GM23338 (cell line): Measurements from ENCODE around the gene TRABD. TPM values are rescaled to one million over a fixed set of nuclear protein-coding genes. Genes with fewer than 3 reads are reported as not detected.

Experiments
- ATAC-seq: fragments of 200-7000 bp; cut with Tn5 transposase; 3 replicates; pipeline ENCODE4 v1.9.1; 2020
- DNase-seq: peaks from one replicate; pipeline ENCODE4 v3.0.0-alpha.2; 2015; ENCODE audit warnings: low spot score
- H2AFZ ChIP-seq: fragments of 200-600 bp; sonication (generic); 2 replicates; pipeline ENCODE4 v1.8.0; 2016; ENCODE audit warnings: antibody characterized with exemption, mild to moderate bottlenecking, moderate library complexity
- H3F3A ChIP-seq: fragments of 200-600 bp; sonication (generic); replicated peaks from 2 replicates; pipeline ENCODE4 v1.8.0; 2017; ENCODE audit warnings: antibody characterized with exemption, mixed run types, low read depth
- H3K27ac ChIP-seq: fragments of 200-600 bp; sonication (generic); 2 replicates; pipeline ENCODE4 v1.6.1; 2016; ENCODE audit warnings: low read depth
- H3K27me3 ChIP-seq: fragments of 200-600 bp; sonication (generic); 2 replicates; pipeline ENCODE4 v1.8.0; 2016; ENCODE audit warnings: mild to moderate bottlenecking, mixed run types, moderate library complexity; ENCODE audit not compliant: insufficient read depth
- H3K36me3 ChIP-seq: fragments of 200-600 bp; sonication (generic); 2 replicates; pipeline ENCODE4 v1.8.0; 2016; ENCODE audit warnings: mild to moderate bottlenecking; ENCODE audit not compliant: insufficient read depth
- H3K4me1 ChIP-seq: fragments of 200-600 bp; sonication (generic); 2 replicates; pipeline ENCODE4 v1.8.0; 2016; ENCODE audit warnings: mild to moderate bottlenecking, moderate library complexity; ENCODE audit not compliant: insufficient read depth
- H3K4me2 ChIP-seq: fragments of 200-600 bp; sonication (generic); 2 replicates; pipeline ENCODE4 v1.7.1; 2017; ENCODE audit warnings: mixed run types
- H3K4me3 ChIP-seq: fragments of 200-600 bp; sonication (generic); 2 replicates; pipeline ENCODE4 v1.6.1; 2016; ENCODE audit warnings: mixed run types
- H3K79me2 ChIP-seq: fragments of 200-600 bp; sonication (generic); replicated peaks from 2 replicates; pipeline ENCODE4 v1.8.0; 2017; ENCODE audit warnings: mild to moderate bottlenecking; ENCODE audit not compliant: insufficient read depth
- H3K9me2 ChIP-seq: fragments of 200-600 bp; sonication (generic); 2 replicates; pipeline ENCODE4 v1.8.0; 2017; ENCODE audit not compliant: insufficient read depth
- H4K20me1 ChIP-seq: fragments of 200-600 bp; sonication (generic); replicated peaks from 2 replicates; pipeline ENCODE4 v1.8.0; 2017; ENCODE audit warnings: mild to moderate bottlenecking; ENCODE audit not compliant: insufficient read depth
- H3K27ac Mint-ChIP-seq: 2 replicates; pipeline ENCODE4 v1.8.0; 2020; ENCODE audit warnings: inconsistent platforms, mild to moderate bottlenecking, moderate library complexity, mixed read lengths
- H3K27me3 Mint-ChIP-seq: 3 replicates; pipeline ENCODE4 v1.8.0; 2022; ENCODE audit warnings: low read depth, mild to moderate bottlenecking, moderate library complexity, mixed read lengths, inconsistent platforms; ENCODE audit not compliant: insufficient read depth, poor library complexity
- H3K36me3 Mint-ChIP-seq: 3 replicates; pipeline ENCODE4 v1.8.0; 2021; ENCODE audit warnings: low read depth, mild to moderate bottlenecking, inconsistent platforms, moderate library complexity, mixed read lengths
- H3K4me1 Mint-ChIP-seq: 3 replicates; pipeline ENCODE4 v1.8.0; 2020; ENCODE audit warnings: mild to moderate bottlenecking, inconsistent platforms, mixed read lengths
- H3K4me3 Mint-ChIP-seq: 3 replicates; pipeline ENCODE4 v1.8.0; 2021; ENCODE audit warnings: moderate library complexity, mild to moderate bottlenecking, inconsistent platforms, mixed read lengths
- H3K9me3 Mint-ChIP-seq: 3 replicates; pipeline ENCODE4 v1.8.0; 2020; ENCODE audit warnings: moderate library complexity, mild to moderate bottlenecking, inconsistent platforms, mixed read lengths
- CREB1 ChIP-seq: fragments of 250-450 bp; sonication (Bioruptor Pico); IDR thresholded peaks from 2 replicates; pipeline ENCODE4 v1.5.0; 2020; ENCODE audit warnings: low read depth, mild to moderate bottlenecking, moderate library complexity
- CTCF ChIP-seq, 2 experiments: fragments of 200-600 bp in 1 of 2; sonication (generic) in 1 of 2; conservative IDR thresholded peaks; 2 replicates each; pipeline versions ENCODE4 v1.5.1 to v1.6.1; 2016 to 2017; ENCODE audit warnings: antibody characterized with exemption in 2 of 2, low read depth in 2 of 2, mild to moderate bottlenecking in 2 of 2, moderate library complexity in 1 of 2
- EZH2phosphoT487 ChIP-seq: fragments of 200-600 bp; sonication (generic); IDR thresholded peaks from one replicate; pipeline ENCODE4 v1.8.1; 2018; ENCODE audit warnings: antibody characterized with exemption; ENCODE audit not compliant: unreplicated experiment
- JUNB ChIP-seq: IDR thresholded peaks from one replicate; pipeline ENCODE4 v1.6.1; 2016; ENCODE audit warnings: antibody characterized with exemption; ENCODE audit not compliant: unreplicated experiment
- NANOG ChIP-seq: IDR thresholded peaks from 2 replicates; pipeline ENCODE4 v1.6.1; 2016; ENCODE audit warnings: antibody characterized with exemption, borderline replicate concordance
- POLR2AphosphoS5 ChIP-seq: IDR thresholded peaks from 2 replicates; pipeline ENCODE4 v1.6.1; 2016; ENCODE audit warnings: antibody characterized with exemption, low read depth
- STAT1 ChIP-seq: IDR thresholded peaks from one replicate; pipeline ENCODE4 v1.6.1; 2016; ENCODE audit warnings: antibody characterized with exemption; ENCODE audit not compliant: unreplicated experiment
- ZNF114 ChIP-seq: fragments of 250-450 bp; sonication (Bioruptor Pico); IDR thresholded peaks from 2 replicates; pipeline ENCODE4 v1.5.0; 2020; ENCODE audit warnings: mild to moderate bottlenecking, moderate library complexity
- ZNF331 ChIP-seq: fragments of 250-450 bp; sonication (Bioruptor Pico); IDR thresholded peaks from 2 replicates; pipeline ENCODE4 v1.5.0; 2020; ENCODE audit warnings: low read depth, mild to moderate bottlenecking, moderate library complexity
- ZNF462 ChIP-seq: fragments of 250-450 bp; sonication (Bioruptor Pico); IDR thresholded peaks from 2 replicates; pipeline ENCODE4 v1.5.0; 2020; ENCODE audit warnings: mild to moderate bottlenecking, moderate library complexity
- polyA plus RNA-seq: library from polyadenylated mRNA; unstranded; fragments of >200 nt; fragmentation: Nextera tagmentation; extraction: Ambion mirVana; gene quantifications from 2 replicates; pipeline ENCODE4 v1.2.1, GENCODE V29; 2016
- total RNA-seq: library from RNA; depleted of rRNA; stranded (reverse); fragments of >200 nt; shearing (Covaris generic); gene quantifications from 2 replicates; pipeline ENCODE4 v1.2.3, GENCODE V29; 2014

TRABD gene
- total and polyA plus RNA-seq, 2 experiments from 2014 or later = 44.1 to 66.1 TPM

DNA sequence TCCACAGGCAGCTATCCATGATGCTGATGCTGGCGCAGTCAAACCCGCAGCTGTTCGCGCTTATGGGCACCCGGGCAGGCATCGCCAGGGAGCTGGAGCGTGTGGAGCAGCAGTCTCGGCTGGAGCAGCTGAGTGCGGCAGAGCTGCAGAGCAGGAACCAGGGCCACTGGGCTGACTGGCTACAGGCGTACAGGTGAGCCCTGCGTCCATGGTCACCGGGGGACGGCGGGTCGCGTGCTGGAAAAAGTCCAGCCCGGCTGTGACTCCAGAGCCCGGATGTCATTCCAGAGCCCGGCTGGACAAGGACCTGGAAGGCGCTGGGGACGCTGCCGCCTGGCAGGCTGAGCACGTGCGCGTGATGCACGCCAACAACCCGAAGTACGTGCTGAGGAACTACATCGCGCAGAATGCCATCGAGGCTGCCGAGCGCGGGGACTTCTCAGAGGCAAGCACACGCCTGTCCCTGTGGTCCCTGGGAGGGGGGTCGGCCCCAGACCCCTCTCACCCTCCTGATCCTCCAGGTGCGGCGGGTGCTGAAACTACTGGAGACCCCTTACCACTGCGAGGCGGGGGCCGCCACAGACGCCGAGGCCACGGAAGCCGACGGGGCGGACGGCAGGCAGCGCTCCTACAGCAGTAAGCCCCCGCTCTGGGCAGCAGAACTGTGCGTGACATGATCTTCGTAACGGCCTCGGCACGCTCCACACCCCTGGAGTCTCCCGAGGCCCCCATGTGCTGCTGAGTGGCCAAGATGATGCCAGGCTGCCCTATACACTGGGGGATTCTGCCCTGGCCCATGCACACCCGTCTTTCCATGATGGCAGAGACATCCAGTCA is 31.2 kb downstream of the TRABD start:
- ATAC-seq = no peak
- peaks cover 69% of the 10 kb centered on the region for H3K36me3 Mint-ChIP-seq
- peaks cover 1% of the 10 kb centered on the region for H3K27me3 Mint-ChIP-seq
- no peak overlapping the region for H2AFZ ChIP-seq
- no peaks in the 10 kb centered on the region for H3K36me3 ChIP-seq
- H3K4me3 ChIP-seq = no peak overlapping the region
- H3K27me3 ChIP-seq = no peaks in the 10 kb centered on the region
- no peak overlapping the region for H3K27ac Mint-ChIP-seq
- no peak overlapping the region for H3K27ac ChIP-seq
- H3K9me2 ChIP-seq = no peaks in the 10 kb centered on the region
- H3K4me1 Mint-ChIP-seq = peaks cover 2% of the 10 kb centered on the region; the same call in 2 of the 3 replicates
- DNase-seq = no peak
- H3K79me2 ChIP-seq = peaks cover 10% of the 10 kb centered on the region; the same call in 1 of the 2 replicates
- no peak overlapping the region for H3K4me2 ChIP-seq
- H4K20me1 ChIP-seq = peaks cover 16% of the 10 kb centered on the region
- no peak overlapping the region for H3K4me3 Mint-ChIP-seq
- TF ChIP-seq JUNB = no peak
- H3K9me3 Mint-ChIP-seq = no peaks in the 10 kb centered on the region; the same call in 2 of the 3 replicates
- no peaks in the 10 kb centered on the region; the same call in 1 of the 2 replicates for H3K4me1 ChIP-seq
- no peaks in the 10 kb centered on the region for H3F3A ChIP-seq

- Histone ChIP-seq H4K20me1 (peaks cover 13% of the 10 kb centered on the region), H3F3A (no peaks in the 10 kb centered on the region), H3K4me2 (no peak overlapping the region), H3K79me2 (peaks cover 5% of the 10 kb centered on the region; the same call in 1 of the 2 replicates), H3K27me3 (no peaks in the 10 kb centered on the region), H3K9me2 (no peaks in the 10 kb centered on the region), H2AFZ (no peak overlapping the region), H3K4me1 (no peaks in the 10 kb centered on the region; the same call in 1 of the 2 replicates), H3K4me3 (no peak overlapping the region), H3K36me3 (no peaks in the 10 kb centered on the region), H3K27ac (no peak overlapping the region)
- Mint-ChIP-seq H3K27me3 (peaks cover 1% of the 10 kb centered on the region), H3K27ac (no peak overlapping the region), H3K9me3 (no peaks in the 10 kb centered on the region), H3K4me1 (peaks cover 2% of the 10 kb centered on the region; the same call in 2 of the 3 replicates), H3K36me3 (peaks cover 65% of the 10 kb centered on the region), H3K4me3 (no peak overlapping the region)
- DNase-seq = no peak
- no peak for ATAC-seq
- TF ChIP-seq STAT1 = no peak
- TF ChIP-seq CREB1 (CRISPR knock-in tag) = no peak
- TF ChIP-seq NANOG = no peak
- no peak for TF ChIP-seq CTCF (conservative IDR thresholded peaks at IDR 0.05; ENCODE audit: low read depth in 2 of 2)
- no peak for TF ChIP-seq ZNF114 (CRISPR knock-in tag)
- no peak; the same call in 1 of the 2 replicates for TF ChIP-seq POLR2AphosphoS5
- TF ChIP-seq EZH2phosphoT487 = no peak
- no peak for TF ChIP-seq ZNF331 (CRISPR knock-in tag)
- TF ChIP-seq ZNF462 (CRISPR knock-in tag) = no peak
These were observed 31.9 kb downstream of the TRABD start for GRCh38 chr22:50217543-50218152.
